ENCODE results near the gene UTP25.

Gene UTP25

DNA sequence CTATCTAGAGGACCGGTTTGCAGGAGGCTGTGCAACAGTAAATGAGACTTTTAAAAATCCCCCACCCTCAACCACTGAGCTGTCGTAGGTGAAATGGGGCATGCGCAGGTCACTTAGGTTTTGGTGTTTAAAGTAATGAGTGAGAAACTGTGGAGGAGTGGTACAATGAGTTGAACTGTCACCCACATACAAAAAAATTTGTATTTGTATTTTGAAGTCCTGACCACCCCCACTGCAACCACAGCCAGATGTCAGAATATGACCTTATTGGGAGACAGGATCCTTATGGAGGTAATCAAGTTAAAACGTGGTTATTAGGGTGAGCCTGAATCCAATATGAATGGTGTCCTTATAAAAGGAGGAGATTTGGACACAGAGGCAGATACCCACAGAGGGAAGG is 20.3 kb upstream of the UTP25 start:
- DNase-seq: no peak

DNA sequence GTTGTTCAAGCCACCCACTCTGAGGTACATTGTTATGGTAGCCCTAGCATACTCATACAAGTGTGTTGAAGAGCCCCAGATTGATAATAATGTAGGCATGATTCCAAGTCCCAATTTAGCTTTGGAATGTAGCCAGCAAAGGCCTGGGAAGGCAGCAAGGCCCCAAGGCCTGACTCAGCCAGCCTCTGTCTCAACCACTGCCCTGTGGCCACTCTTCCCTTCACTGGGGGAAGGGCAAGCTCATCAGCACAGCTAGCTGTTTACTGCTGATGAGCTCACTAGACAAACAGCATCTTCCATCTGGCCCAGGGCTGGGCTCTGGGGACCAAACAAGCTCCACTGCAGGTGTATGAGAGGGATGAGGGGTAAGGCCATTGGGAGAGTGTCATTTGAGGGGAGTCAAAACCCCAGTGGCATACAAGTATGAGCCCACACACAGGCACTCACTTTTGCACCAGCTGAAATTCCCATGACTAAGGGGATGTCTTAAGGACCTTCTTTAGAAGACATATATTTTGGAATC is 19.7 kb upstream of the UTP25 start:
- DNase-seq: peak; percentile 81

DNA sequence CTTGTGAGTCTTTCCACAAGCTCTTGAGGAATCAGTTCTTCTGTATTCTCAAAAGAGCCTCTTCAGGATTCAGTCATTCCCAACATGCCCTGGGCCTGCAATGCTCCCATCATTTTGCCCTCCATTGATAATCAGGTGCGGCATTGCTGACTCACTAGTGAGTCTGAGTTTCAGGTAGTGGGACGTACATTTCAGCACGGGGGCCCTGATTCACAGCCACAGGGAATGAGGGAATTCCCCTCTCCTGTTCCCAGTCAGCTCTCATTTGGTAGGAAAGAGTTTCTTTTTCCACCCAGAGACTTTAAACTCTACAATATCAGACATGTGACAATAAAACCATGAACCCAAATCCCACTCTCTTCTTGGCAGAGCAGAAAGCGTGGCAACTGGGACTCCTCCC is 18.2 kb upstream of the UTP25 start:
- DNase-seq: no peak

DNA sequence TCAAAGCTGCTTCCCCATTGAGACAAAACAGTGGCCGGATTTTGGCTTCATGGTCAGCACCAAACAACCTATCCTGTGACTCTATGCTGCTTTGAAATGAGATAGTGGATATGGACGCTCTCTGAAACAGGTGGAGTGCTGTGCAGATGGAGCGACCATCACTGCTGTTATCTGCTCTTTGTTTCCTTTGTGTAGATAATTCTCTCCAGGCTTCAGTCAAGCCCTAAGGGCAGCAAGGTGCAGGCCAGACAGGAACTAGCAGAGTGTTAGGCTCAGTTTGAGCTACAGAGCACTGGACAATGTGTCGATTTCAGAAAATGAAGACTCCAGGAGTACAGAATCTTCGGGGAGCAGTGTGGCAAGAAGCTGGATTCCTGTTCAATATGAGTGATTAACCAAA is 17.0 kb upstream of the UTP25 start:
- no peak for DNase-seq

DNA sequence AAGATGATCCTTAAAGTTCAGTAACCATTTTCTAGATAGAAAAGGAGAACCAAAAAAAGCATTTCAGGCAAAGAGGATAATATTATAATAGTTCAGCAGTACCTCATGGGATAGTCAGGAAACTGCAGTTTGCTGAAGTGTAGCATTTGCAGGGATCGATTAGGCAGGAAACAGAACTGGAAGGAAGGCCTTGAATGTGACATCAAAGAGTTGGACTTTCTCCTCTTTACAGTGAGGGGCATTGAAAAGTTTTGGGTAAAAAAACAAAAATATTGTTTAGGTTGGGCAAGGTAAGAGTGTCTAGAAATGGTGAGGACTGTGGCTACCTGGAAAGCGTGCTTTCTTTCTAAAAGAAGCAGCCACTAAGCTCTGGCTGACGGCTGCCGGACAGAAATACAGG is 13.9 kb upstream of the UTP25 start:
- no peak for DNase-seq

DNA sequence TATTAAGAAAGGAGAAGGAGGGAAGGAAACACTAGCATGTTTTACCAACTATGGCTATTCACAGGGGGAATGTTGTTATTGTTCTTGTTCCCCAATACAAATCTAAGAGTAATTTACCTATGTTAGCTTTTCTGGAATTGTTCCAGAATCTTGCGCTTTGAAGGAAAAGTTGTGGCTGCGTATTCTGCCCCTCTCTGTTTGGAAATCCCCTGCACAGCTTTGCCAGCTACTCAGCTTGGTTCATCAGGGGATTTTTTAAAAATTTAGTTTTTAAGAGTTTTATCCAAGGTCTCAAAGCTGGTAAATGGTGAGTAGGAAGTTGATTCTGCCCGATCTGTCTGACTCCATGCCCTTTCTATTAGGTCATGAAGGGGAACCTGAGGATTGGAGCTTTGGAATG is 12.3 kb upstream of the UTP25 start:
- no peak for DNase-seq

DNA sequence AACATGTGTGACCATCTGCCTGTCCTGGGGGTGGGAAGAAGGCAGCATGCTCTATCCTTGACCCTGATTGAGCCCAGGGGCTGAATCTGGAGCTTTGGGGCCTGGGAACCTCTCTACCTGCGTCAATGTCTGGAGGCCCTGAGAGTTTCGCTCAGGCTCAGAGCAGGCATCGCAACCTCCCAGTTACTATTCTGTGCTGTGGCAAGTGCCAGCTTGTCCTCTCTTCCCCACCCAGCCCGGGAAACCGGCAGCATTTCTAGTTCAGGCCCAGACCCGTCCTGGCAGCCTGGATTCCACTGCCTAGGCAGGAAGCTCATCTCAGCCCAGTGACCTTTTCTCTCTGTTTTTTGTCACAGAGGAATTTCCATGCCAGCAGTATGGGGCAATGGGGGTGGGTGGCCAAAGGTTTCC is 11.8 kb upstream of the UTP25 start:
- no peak for DNase-seq

DNA sequence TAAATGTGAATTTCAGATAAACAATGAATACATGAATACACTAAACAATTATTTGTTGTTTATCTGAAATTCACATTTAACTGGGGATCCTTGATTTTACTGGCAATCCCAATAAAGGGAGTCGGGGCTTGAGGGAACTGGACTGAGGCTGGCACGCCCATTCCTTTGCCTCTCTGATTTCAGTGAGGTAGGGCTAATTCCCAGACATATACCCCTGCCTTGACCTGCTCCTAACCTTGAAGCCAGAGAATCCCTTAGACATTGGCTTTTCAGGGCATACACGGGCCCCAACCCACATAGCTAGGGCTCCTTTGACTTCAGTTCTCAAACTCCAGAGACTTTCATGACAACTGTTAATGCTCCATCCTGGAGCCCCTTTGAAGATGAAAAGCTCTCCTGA is 10.8 kb upstream of the UTP25 start:
- no peak for DNase-seq

DNA sequence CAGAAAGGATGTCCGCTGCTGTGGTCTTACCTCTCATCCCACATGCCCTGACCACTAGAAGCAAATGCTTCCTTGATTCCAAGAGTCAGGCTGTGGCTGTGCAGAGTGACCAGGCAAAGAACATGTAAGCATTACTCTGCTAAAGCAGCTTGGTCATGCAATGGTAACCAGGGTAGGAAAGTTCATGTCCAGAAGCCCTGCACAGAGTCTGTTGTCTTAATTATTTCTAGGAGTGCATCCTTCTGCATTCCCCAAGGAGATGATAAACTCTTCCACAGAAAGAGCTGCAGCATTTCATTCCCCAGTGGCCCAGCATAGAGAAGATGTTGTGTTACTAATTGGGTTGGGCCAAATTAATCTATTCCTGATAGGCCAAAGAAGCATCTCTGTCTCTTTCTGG is 10.1 kb upstream of the UTP25 start:
- DNase-seq: no peak

DNA sequence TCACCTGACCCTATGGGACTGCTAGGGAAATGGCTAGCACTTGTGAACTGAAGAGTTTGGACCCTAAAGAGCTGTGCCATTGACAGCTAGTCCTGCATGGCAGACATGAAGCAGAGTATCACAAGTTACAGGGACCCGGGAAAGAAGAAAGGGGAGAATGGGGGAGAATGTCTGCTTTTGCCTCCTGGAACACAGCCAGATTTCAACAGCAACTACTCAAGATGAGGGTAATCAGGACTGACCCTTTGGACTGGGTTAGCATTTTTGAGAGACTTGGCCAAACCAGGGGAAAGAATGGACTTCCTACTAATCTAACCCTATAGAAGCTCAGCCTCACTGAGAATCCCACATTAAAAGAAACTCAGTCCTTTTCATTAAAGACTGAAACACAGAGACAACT is 8.7 kb upstream of the UTP25 start:
- DNase-seq: no peak

DNA sequence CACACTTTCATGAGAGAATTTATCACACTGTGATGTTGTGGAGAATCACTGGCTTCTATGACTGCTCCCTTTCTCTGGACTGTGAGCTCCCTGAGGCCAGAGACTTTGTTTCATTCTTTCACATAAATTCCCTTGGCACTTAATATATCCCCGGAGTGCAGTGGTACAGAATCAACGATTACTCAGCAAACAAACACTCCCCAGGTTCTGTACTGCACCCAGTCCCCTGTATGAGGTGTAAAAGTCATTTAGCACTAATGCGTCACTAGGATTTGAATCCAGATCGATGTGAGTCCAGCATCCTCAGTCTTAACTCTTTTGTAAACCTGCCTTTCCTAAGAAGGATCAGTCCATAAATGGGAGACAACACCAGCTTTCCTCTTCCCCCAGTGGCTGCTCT is 6.8 kb upstream of the UTP25 start:
- DNase-seq: no peak

DNA sequence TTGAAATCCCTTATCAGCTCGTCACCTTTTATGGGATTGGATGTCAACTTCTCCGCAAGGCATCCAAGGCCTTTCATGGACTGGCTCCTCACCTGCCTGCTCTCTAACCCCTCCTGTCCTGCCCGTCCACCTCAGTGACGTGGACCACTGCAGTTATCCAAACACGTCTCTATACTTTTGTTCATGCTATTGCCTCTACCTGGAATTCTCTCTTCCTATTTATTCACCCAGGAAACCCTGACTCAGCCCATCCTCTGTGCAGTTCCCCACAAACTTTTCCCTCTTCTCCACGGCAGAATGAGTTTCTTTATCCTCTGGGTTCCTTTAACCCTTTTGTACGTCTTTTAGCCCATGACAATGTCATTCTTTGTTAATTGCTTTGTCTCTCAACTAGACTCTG is 5.1 kb upstream of the UTP25 start:
- no peak for DNase-seq

DNA sequence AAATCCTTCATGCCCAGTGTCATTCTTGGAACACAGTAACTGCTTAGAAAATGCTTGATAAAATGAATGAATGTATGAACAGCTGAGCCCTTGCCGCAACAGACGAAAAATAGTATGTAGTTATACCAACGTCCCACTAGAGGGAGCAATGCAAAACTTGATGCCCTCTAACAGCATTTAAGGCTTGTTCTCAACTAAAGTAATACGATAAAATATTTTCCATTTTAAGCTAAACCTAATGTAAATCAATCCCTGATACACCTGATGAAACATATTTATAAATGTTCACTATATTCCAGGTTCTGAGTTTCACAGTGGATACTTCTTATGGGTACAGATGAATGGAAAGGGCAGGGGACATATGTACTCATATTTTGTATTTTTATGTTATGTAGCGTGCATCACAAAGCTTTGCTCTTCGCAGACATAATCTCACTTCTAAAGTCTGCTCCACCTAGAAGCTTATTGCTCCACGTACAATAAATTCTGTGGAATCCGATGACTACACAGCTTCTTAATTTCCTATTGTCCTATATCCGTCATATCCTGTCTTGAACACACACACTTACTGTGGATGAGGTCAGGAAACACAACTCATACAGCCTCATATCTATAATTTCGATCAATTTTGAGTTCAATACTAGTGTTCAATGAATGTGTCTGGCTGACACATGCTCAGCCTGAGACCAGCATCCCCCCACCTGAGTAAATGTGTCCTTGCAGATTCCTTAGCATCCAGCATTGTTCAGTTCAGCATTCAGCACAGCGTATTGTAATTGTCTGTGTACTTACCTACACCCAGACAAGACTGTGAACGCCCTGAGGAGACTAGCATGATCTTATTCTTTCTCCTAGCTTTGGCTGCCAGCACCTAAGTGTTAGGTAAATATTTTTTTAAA is 4.4 kb upstream of the UTP25 start:
- DNase-seq: peak; percentile 62

DNA sequence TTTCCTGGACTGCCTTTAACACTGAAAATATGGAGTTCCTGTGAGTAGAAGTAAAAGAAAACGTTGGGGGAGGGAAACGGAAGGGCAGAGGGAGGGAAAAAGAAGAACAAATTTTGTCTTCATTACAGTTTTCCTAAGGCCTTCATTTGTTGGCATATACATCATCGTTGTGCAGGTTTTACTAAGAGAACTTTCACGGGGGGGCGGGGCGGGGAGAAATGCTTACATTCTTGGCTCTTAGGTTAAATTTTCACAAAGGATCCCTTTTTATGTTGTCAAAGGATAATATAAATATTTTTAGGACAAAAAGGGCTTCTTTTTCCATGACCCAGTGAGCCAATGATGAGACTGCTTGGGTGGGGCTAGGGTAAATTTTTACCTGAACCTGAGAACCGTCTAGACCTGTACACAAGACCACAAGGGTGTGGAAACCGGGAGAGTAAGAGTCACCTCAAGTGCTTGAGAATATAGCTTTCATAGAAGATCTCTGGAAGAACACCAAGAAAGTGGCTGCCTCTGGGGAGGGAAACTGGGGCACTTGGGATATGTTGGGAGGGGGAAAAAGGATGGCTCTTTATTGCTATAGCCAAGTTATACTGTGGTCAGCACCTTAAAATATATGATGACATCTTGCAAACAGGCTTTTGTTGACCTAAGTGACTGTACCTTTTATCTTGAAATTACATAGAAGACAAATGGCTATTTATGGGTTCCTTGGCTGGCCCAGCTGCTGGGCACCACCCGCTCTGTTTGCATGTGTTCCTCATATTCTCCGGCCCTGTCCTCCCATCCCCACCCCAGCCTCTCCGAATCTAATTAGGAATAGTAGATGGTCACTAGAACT is 2.0 kb upstream of the UTP25 start:
- no peak for DNase-seq

DNA sequence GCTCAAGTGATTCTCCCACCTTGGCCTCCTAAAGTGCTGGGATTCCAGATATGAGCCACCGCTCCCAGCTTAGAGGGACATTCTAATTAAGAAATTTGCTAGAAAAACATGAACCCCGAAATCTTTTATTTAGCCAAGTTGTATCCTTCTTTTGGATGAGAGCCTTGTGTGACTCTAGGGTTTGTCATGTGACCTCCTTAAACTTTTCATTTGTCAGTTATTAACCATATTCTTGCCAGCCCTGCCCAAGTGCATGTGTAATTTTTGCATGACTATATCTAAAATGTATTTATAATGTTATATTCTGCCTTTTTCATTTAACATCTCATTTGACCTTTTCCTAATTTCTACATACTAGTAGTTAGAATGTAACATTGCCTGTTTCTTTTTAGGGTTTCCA is 1.9 kb downstream of the UTP25 start:
- DNase-seq: no peak

DNA sequence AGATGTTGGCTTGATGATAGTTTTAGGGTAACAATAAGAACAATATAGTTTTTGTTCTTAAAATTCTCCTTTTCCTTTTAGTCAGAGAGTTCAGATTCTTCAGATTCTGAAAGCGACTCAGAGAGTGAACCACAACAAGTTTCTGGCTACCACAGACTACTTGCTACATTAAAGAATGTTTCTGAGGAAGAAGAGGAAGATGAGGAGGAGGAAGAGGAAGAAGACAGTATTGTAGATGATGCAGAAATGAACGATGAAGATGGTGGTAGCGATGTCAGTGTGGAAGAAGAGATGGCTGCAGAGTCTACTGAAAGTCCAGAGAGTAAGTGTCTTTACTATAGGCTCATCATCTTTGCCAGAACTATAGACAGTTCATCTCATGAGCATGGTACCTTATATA is 3.0 kb downstream of the UTP25 start:
- DNase-seq: no peak

DNA sequence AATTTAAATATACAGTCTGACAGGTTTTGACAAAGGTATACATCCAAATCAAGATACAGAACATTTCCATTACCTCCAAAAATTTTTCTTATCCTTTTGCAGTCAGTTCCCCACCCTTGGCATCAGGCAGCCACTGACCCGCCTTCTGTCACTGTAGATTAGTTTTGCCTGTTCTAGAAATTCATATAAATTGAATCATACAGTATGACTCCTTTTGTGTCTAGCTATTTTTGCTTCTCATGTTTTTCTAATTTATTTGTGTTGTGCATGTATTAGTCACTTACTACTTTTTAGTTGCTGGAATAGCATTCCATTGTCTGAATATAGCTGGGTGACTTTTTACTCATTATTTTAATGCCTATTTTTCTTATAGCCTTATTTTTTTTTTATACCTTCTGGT is 3.8 kb downstream of the UTP25 start:
- DNase-seq: no peak

DNA sequence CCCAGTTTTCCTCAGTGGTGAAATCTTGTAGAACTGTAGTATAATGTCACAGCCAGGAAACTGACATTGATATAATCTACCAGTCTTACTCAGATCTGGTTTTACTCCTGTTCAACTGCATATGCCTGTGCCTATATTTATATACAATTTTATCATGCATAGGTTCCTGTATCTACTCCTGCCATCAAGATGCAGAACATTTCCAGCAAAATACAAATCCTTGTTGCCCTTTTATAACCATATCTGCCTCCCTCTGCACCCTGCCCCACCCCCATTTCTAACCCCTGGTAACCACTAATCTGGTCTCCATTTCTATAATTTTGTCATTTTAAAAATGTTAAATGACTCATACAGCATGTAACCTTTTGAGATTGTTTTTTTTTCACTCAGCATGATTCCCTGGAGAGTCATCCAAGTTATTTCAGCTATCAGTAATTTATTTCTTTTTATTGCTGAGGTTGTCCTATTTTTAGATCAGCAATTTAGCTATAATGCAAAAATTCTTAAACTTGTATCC is 8.1 kb downstream of the UTP25 start:
- no peak for DNase-seq

DNA sequence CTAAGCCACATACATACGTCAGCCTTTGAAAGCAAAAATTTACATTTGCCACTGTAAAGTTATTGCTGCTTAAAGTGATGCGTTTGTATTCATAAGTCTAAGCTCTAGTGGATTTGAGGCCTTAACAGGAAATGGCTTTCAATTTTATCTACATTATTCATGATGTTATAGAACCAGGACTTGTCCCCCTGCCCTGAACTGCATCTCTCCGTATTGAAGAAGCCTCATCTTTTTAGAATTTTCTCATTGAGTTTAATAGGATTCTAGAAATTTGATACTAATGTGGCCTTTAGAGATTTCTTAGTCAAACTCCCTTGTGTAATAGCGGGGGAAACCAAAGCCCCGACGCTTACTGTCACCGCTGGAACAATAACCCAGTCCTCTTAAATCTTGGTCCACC is 9.9 kb downstream of the UTP25 start:
- DNase-seq: no peak

DNA sequence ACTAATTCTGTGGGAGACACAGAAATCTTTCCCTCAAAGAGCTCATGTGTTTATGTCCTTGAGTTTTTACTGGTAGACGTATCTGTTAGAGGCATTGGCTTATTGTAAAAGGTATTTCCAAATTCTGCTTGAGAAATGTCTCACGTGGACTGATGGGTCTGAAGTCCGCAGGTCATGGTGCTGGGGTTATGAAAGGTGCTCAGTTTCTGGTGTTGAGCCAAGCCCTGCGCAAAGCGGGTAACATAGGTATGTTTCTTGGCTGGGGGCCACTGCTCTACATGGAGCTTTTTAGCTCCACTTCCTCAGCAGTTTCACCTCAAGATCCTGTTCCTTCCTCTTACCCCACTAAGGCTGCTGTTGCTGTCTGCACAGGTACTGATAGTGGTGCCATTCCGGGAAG is 10.8 kb downstream of the UTP25 start:
- DNase-seq: no peak

DNA sequence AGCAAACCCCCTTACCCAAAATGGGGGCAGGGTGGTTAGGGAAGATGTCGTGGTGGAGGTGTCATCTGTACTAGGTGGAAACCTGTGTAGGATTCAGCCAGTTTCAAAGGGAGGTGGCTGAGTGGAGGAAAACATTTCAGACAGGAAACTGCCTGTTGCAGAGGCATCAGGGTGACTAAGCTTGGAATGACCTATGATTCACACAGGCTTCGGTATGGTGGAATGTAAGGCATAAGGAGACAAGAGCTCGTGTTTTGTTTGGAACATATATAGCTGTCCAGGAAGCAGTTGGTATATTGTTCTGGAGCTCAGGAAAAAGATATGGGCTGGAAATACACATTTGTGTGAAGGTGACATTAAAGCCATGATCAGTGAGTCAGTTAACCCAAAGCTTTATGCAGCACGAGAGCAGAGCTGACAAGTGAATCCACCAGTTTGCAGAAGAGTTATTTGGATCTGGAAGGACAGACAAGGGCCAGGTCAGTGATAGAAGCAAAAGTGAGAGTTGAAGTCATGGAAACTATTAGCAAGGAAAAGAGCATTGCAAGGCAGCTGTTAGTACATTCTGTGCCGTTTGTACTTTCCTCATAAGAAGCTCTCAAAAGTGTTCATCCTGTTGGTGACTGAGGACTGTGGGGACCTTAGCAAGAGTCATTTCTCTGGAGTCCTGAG is 12.2 kb downstream of the UTP25 start:
- DNase-seq: no peak

DNA sequence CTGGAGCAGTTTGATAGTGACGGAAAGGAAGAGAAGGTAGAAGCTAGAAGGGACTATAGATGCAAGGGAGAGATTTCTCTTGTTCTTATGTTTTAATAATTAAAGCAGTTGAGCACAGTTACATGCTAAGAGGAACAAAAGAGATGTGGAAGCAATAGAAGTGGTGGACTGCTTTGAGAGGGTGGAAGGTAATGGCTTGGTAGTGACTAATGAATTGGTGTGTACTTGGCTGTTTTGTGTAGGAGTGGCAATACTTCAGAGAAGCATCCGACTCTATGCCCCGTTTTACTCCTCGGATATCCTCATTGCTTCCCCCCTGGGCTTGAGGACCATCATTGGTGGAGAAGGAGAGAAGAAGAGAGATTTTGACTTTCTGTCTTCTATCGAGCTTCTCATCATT is 12.8 kb downstream of the UTP25 start:
- no peak for DNase-seq

DNA sequence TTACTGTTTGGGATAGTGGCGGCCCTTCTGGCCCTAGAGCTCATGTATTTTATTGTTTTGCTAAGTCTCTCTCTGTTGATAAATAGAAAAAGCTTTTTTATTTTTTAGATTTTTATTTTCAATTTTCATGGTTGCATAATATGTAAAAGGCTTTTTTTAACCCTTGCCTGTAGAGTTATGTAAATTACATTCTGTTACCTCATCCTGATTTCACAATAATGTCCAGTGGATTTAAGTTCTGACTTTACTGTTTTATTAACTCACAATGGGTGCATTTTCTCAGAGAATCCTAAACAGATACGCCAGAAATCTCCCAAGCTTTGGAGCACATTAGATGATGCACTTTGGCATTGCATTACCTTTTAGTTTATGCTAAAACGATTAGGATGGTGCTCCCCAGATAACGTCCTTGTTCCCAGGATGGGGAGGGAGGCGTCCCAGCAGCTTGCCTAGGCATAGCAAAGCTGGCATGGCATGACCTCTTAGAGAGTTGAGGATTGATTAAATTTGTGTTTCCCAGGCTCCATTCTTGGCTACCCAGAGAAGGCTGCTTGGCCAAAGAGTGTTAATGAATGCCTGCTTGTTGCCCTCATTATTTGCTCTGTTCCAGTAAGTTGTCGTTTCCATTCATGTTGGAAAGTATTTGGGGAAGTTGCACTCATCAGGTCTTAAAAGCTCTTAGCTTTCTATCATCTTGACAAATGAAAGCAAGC is 17.1 kb downstream of the UTP25 start:
- DNase-seq: no peak

All from NCI-H1092 treated with DMSO at 0.1 percent for 48 hours (cell line).